Activated effector memory CD4-positive, alpha-beta T cell treated with anti-CD3 and anti-CD28 coated beads, Interleukin-2, amount 50 U/mL, for 16 hours (primary cell): Measurements from ENCODE around the gene IL18RAP.

Experiments
- DNase-seq: peaks from one replicate; pipeline ENCODE4 v3.0.0-alpha.2; 2020

The IL18RAP gene, protein sequence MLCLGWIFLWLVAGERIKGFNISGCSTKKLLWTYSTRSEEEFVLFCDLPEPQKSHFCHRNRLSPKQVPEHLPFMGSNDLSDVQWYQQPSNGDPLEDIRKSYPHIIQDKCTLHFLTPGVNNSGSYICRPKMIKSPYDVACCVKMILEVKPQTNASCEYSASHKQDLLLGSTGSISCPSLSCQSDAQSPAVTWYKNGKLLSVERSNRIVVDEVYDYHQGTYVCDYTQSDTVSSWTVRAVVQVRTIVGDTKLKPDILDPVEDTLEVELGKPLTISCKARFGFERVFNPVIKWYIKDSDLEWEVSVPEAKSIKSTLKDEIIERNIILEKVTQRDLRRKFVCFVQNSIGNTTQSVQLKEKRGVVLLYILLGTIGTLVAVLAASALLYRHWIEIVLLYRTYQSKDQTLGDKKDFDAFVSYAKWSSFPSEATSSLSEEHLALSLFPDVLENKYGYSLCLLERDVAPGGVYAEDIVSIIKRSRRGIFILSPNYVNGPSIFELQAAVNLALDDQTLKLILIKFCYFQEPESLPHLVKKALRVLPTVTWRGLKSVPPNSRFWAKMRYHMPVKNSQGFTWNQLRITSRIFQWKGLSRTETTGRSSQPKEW

DNA sequence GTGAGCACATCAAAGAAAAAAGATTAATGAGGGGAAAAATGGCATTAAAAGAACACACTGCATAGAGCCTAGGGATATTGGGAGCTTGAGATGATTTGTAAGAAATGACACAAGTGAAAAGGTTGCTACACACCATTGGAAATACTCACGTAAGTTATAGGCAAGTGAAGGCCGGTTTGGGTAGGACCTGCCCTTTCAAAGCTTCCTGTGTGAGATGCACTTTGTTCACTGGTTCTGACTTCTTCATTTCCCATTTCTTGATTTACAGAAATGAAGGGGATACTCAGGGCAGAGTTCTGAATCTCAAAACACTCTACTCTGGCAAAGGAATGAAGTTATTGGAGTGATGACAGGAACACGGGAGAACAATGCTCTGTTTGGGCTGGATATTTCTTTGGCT lies at the start of gene IL18RAP:
IL18RAP (plus strand) TSS at position 251 of the 400 bp plus-strand sequence; CDS start at position 369, 118 bp downstream.
- DNase-seq, result no peak

DNA sequence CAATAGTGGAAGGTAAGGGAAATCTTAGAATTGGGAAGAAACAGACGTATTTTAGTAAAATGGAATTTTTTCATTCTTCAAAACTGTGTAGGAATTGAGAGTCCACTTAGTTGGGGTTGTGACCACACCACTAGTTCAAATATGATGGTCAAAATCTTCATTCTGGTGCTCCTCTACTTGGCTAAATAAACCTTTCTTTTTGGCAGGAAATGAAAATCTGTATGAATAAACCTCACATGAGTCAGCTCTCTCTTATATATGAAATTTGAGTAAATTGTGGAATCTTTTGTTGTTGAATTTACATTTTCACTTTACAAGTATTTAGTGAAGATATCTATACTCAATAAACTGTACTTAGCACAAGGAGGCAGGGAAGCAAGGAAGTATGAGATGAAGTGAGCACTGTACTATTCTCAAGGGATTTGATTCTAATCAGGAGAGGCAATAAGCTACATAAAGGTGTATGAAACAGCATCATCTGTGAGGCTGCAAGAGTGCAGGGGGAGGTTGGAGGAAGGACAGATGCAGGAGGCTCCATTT lies 46.8 kb upstream of the IL18RAP start:
- DNase-seq, result no peak

- DNase-seq, result no peak
These were observed 39.2 kb upstream of the IL18RAP start for GRCh38 chr2:102383722-102384121.

- DNase-seq, result no peak
These were observed 37.4 kb upstream of the IL18RAP start for GRCh38 chr2:102385522-102385921.

DNA sequence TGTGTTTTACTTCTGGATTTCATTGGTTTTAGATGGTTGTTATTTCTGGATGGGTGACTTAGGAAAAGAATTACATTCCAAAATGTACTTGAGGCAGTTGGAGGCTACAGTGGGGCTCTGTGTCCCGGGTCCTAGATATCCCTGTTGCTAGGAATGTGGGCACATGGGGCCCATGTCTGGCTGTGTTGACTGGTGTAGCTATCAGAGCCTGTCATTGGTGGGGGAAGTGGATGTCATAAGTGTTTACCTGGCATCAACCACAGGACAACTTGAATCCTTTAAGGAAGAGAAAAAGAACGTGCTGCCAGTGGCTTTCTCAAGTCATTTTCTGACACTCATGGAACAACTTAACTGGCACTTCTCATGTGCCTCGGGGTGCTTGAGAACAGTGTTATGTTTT lies 37.0 kb upstream of the IL18RAP start:
- DNase-seq, result no peak

- no peak for DNase-seq
These were observed 36.0 kb upstream of the IL18RAP start for GRCh38 chr2:102386867-102387541.

DNA sequence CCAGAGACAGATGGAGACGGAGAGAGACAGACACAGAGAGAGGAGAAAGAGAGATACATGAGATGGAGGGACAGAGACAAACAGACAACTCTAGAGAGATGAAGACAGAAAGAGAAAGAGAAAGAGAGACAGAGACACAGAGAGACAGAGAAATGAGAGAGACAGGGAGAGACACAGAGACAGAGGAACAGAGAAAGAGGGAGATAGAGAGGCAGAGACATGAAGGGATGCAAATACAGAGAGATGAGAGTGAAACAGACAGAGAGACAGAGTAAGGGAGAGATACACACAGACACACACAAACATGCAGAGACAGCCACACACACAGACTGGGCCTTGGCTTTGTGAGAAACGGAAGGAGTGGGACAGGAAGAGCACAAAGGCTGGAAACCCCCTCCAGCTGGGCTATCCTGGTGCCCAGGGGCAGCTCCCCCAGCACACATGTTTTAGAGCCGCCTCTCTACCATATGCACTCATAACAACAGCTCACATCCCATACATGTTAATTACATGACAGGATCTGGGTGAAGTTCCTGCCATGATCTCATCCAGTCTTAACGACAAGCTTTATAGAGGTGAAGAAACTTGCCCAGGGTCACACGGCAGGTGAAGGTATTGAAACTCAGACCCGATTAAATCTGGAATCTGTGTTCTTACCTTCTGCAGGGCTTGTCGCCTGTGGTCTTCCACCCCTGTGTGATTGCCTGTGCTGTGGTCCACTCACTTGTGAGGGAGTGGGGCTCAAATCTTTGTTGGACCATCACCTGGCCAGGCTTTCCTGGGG lies 35.0 kb upstream of the IL18RAP start:
- DNase-seq, result no peak

- DNase-seq, result no peak
These were observed 31.4 kb upstream of the IL18RAP start for GRCh38 chr2:102391565-102391964.

DNA sequence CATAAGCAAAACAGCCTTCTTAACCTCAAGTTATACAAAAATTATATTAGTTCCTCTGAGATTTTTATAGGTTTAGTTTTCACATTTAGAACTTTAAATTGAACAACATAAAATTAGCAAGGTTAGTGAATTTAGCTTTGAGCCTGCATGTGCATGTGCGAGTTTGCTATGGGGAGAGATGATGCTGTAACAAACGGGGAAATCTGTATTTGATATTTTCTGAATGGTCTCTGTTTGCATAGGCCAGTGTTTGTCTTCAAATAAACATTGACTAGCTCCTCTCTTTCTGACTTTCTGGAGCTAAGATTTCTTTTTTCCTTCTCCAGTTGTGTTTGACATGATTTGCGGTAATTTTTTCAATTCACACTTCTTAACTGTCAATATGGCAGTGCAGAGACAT lies 30.9 kb upstream of the IL18RAP start:
- DNase-seq, result no peak

- DNase-seq, result no peak
These were observed 30.0 kb upstream of the IL18RAP start for GRCh38 chr2:102392942-102393341.

- DNase-seq, result no peak
These were observed 26.9 kb upstream of the IL18RAP start for GRCh38 chr2:102396012-102396411.

- DNase-seq, result no peak
These were observed 25.8 kb upstream of the IL18RAP start for GRCh38 chr2:102397209-102397608.

GRCh38 chr2:102399499-102400141 lies 23.3 kb upstream of the IL18RAP start:
- no peak for DNase-seq

GRCh38 chr2:102401456-102401855 lies 21.5 kb upstream of the IL18RAP start:
- no peak for DNase-seq

- no peak for DNase-seq
These were observed 21.1 kb upstream of the IL18RAP start for GRCh38 chr2:102401865-102402264.

DNA sequence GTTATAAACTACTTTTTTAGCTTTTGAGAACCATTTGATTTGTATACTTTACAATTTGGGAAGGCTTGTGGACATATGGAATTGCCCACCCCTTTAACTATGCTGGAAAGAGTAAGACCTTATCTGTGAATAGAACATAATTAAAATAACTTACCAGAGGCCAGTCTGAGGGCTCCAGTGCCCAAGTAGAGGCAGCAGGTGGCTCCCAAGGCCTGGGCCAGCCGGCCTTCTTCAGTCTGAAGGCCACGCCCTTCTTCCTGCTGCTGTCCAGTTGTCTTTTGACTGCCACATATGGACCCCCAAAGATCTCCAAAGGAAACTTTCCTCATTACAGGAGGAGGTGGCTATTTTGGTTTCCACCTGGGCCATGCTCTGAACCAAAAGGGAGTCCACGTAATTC lies 12.0 kb upstream of the IL18RAP start:
- DNase-seq, result no peak

DNA sequence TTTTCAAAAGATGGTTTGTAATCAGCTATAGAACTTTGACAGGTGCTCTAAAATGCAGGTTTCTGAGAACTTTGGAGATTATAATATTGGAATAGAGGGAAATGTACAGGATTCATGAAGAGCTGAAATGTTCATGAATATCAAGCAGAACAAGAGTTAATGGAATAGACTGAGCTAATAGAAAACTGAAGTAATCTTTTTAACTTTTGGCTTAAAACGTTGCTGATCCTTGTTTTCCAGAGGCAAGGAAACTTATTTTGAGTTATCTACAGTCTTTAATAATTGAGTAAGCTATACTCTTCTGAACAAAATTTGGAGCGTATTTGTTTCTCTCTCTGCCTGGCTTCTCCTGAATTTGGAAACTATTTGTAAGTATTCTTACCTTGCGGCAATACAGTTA lies 10.8 kb upstream of the IL18RAP start:
- no peak for DNase-seq

DNA sequence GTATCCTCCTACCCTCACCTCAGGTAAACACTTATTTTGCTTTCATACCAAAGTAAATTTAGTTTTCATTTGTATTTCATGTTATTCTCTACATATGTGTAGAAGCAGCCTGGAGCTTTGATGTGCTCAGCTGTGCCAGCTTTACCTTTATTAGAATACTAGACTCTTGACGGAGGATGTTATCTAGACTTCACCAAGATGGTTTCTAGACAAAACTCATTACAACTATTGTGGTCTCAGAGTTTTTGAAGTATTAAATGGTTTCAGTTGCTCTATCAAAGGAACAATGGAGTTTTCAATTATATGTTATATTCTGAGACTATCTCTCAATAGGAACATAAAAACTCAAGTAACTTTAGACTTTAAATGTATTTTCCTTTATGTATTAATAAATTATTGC lies 5.0 kb upstream of the IL18RAP start:
- DNase-seq, result no peak

DNA sequence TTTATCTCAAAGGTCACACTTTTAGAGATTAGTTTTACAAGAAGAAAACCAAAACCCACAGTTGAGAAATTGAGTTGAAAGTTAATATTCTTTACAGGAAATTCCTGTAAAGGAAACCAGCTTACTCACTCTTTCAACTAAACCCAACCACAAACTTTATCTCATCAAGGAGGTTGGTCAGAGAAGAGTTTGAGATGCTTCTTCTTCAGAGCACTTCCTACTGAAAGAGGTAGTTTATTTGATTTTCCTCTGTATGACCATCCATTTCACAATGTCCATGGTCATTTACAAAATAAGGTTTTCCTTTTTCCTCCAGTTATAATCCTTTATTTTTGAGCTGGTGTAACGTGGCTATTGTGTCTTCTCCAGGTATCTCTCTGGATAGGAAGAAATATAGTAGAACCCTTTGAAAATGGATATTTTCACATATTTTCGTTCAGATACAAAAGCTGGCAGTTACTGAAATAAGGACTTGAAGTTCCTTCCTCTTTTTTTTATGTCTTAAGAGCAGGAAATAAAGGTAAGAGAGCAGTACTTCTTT lies 4.5 kb upstream of the IL18RAP start:
- no peak for DNase-seq

DNA sequence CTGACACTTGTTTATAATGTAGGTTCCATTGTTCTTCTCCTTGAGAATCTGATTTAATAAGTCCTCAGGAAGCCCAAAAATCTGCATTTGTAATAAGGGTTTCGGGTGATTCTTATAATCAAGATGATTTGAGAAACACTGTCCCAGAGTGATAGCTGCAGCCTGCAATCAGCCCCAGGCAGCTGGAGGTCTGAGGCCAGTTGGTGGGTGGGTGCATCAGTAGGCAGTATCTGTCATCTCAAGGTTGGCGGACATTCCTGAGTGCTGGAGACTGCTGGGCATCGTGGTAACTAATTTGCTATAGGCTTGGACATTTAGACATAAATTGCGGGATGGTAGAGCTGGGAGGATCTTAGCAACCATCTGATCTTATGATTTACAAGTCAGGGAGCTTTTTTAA lies 2.7 kb upstream of the IL18RAP start:
- no peak for DNase-seq

- no peak for DNase-seq
These were observed 835 bp upstream of the IL18RAP start for GRCh38 chr2:102421890-102422759.
